Measurements from ENCODE around the gene ITPKB.

ITPKB gene

DNA sequence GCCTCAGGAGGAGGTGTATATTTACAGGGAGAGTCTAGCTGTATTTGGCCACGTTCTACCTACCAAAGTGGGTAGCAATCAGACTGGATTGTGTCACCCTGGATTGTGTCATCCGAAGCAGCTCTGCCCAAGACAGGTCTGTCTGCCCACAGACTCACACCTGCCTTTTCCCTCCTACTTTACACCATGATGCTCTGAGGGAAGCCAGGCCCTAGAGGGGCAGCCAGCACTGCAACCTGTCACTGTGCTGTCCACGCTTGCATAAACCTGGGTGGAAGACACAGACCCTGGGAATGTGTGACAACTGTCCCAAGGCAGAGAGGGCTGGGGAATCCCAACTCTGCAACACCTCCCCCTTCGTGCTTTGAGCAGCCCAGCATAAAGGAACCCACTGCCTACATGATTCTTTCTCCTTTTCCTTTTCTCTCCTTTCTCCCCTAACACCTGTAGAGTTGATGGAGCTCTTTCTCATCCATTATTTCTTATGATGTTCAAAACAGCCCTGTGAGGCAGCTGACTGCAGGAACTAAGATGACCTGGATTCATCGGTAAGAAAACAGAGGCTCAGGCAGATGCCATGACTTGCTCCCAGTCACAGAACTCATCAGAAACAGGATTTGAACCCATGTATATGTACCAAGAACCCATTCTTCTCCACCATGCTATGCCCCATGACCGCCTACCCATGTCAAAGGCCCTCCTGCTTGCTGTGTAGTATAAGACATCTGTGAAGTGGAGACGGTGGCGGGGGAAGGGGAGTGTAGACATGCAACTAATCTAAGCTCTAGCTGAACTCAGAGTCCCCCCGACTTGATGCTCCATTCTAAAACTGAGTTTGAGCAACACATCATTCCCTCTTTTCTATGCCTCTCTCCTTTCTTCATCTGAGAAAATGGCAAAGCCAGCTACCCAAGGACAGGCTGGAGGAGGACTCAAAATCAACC lies 55.9 kb downstream of the ITPKB start:
- DNase-seq, result peak in 1 of 5 experiments; percentile 76

DNA sequence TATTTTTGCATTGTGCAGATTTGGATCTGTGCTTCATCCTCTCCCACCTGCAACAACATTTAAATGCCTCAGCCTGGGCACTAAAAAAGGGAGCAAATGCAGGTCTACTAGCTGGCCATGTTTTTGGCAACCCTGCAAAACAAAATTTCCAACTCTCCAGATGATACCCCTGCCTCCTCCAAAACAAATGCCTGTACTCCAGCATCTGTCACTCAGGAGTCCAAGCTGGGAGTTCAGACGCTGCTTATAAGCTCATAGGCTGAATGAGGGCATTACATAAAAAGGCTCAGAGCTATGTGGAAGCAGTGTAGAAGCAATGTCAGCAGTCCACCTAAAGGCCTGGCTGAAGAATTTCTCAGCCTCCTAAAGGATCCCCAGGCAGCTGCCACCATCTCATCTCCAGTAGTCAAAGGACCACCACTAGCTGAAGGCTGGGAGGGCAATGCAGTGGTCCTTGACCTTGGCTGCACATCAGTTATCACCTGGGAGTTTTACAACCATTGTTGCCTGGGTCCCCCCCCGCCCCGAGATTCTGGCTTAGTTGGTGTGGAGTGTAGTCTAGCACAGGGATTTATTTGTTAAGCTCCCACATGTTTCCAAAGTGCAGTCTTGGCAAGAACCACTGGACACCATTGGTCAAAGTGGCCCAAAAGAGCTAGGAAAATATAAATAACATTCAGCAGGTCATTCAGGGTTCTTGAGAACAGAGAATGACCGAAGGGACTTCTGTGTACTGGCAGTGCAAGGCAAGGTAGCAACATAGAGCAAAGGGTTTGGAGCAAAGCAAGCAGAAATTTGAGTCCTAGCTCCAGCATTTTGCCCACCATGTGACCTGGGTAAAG lies 57.2 kb downstream of the ITPKB start:
- DNase-seq, result no peak

DNA sequence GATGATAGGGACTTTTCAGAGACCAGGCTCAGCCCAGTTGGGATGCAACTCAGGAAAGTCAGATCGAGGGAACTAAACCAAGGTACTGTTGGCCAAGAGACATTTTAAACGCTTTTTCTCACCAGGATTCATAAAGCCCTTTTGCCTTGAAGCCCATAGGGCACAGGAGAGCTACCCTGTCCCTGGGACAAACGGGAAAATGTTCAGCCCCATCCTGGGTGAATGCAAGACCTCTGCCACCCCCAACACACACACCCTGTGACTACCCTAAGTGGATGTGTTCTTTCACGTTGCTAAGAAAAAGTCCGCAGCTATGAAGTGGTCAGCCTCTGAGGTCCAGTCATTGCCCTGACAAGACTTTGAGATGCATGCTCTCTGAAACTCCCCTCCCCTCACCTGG lies 58.4 kb downstream of the ITPKB start:
- no peak for DNase-seq

DNA sequence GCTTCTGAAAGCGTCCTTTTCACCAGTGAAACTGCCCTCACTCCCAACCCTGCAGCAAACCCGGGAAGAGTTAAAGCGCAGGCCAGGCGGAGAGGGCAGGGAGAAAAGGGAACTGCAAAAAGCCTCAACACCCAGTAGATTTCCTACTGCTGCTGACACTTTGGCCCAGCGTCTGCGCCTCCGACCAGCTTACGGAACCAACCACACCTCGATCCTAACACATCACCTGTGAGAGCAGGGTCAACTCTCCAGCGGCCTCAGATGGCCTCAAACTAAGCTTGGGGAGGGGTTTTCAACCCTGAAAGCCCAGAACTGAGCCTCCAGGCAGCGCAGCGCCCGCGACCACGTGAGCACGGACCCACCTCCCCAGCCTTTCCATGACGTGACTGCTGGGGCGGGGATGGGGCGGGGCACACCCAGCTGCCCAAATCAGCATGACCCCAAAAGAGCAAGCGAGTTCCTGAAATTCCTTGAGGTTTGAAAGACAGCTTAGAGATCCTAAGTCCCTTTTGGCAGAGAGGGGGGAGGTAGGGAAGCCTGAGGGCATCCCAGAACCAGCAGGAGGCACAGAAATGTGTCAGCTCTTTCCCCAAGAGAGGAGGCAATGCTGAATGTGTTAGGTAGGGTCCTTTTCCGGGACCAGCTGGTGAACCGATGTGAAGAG lies 59.1 kb downstream of the ITPKB start:
- DNase-seq, result peak; percentile 58 to 76 (median 71)

DNA sequence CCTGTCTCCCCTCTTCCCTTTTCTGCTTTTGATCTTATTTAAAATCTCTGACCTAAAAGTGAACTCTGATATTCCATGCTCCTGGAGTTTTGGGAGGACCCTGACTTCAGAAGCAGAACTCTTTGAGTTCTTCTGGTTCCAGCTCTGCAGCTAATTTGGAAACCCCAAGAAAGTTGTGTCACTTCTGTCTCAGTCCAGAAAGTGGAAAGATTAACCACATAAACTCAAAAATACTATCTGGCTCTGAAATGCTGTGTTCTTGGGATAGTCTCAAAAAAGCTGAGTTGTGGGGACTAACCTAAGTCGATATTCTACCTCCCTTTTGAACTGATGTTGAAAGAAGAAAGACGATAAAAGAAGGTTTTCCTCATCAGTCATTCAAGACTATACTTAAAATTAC lies 59.8 kb downstream of the ITPKB start:
- DNase-seq, result no peak

DNA sequence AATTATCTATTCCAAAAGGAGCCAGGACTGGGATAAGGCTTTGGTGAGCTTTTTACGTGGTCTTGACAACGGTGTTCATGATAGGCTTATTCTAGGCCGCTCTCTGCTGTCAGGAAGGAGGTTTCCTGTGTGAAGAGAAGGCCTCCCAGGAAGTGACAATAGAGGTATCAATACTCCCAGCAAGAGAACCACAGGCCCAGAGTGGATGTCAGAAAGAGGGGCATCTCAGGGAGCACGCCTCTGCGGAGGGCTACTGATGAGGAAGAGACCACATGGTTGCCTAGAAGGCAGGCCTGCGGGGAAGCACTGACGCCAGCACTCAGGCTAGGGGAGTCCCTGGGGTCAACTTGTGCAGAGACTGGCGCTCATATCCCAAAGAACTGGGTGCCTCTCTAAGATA lies 60.4 kb downstream of the ITPKB start:
- peak in 3 of 5 experiments; percentile 39 to 88 (median 41) for DNase-seq

DNA sequence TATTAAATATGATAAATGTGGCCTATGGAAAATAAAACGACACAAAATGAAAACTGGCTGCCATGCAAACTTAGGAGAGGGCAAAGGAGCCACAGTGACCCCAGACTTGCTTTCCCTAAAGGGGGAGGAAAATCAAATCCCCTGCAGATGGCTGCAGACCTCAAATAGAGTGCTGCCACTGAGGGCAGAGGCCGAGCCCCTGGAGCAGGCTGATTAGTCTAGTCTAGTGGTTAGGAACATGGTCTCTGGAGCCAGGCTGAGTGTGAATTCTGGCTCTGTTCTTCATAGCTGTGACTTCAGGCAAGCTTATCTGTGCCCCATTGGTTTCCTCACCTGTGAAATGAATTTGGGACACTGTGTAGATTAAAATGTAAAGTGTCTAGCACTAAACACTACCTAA lies 60.8 kb downstream of the ITPKB start:
- DNase-seq, result no peak

DNA sequence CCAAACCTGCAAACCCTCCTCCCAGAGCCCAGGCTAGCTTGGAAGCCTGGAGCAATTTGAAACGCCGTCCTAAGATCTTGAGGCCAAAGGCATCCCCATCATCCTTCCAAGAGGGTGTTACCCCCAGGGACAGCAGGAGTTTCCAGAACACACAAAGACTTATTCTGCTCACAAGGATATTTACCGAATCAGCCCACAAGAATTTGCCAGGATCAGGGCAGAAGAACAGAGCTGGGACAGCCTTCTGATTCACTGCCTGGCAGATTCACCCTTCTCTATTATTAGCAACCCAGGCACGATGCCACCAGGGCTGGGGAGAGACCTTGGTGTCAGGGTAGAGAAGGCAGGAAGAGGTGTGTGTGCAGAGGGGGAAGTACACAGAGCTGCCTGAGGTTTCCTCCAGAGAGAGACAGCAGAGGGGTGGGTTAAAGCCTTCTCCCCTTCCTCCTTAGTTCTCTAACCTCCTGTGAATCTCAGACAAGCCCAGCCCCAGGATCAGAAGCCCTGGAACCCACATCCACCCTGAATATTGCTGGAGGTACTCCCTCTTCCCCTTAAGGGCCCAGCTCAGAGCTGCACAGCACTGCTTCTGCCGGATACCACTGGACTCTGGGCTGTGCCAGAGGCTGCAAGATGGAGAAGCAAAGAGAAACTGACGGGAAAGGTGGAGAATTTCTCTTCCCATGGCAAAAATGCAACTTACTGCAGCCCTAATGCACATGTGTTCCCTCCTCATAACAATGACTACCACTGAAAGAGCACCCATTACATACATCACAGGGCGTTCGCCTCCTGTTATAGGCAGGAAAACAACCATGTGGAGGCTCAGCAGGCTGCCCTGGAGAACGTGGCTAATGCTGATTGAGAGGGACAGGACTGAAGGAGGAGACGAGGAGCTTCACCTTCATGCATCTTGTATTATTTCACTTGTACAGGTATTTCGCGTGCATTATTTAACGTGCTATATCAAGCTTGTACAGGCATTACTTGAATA lies 61.8 kb downstream of the ITPKB start:
- peak in 4 of 5 experiments; percentile 45 to 91 (median 78) for DNase-seq

DNA sequence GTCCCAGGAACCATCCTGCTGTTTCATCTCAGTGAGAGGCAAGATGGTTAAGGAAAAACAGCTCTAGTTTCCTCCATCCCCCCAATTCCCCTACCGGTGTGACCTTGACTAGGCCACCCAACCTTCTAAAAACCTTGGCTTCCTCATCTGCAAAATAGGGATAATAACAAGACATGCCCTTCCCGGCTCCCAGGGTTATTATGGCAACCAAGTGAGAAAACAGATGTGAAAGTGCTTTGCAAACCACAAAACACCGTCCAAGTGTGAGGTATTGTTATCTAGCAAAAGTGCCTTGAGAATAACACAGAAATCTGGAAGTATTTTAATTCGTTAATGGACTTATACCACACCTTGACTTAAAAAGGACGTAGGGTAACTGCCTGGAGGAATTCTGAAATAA lies 62.7 kb downstream of the ITPKB start:
- peak in 1 of 5 experiments; percentile 29 for DNase-seq

DNA sequence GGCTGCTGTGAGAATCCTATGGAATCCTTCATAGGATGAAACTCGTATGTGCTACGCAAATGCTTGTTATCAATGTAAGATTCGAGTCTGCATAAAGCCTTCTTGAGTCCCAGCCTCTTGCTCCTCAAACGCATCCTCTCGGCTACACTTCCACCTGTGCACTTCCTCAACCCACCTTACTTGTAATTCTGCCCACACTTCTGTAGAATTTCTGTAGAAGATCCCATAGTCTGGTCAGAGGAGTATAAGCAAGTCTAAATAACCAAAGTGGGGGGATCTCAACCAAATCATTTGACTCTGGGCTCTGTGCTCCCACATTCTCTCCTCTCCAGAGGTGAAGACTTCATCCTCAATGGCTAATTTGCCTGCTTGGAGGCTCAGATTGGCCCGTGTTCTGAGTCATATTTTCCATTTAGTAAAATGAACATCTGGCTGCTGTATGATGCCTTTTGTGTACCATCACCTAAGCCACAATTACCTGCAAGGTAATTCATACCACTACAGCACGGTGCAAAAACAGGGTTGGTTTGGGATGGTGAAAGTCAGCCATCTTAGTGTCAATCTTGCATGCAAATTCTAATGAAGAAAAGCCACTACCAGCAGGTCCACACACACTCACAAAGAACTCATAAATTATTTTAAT lies 63.2 kb downstream of the ITPKB start:
- DNase-seq, result peak in 1 of 5 experiments; percentile 70

DNA sequence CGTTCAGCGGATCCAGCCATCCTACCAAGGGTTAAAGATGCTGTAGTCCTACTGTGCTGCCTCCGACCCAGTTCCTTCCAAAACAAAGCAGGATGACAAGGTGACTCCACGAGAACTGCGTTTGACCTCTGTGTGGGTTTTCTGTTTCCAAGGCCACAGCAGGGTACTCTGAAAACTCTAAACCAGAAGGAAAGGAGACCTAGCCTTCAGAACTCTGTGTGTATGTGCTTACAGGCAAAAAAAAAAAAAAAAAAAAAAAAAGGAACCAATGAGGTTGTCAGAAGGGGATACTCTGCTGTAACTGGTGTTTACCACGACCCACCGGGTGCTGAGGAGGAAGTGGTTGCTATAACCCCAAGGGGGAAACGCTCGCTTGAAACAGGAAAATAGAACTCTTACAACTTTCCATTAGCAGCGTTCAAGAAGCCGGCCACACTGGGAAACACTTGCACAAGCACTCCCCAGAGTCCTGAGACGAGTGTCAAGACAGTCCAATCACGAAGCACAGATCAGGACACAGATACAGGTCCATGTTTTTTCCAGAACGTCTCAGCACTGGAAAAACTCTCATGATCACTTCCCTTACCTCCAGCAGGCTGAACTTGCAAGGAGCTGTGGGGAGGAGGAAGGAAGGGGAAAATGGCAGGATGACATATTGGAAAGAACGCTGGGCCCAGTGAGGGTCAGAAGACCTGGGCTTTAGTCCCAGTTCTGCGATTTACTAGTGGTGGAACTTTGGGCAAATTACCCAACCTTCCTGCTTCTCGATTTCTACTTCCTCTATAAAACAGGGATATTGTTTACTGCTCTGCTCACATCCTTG lies 64.0 kb downstream of the ITPKB start:
- DNase-seq, result peak; percentile 36 to 97 (median 80)

DNA sequence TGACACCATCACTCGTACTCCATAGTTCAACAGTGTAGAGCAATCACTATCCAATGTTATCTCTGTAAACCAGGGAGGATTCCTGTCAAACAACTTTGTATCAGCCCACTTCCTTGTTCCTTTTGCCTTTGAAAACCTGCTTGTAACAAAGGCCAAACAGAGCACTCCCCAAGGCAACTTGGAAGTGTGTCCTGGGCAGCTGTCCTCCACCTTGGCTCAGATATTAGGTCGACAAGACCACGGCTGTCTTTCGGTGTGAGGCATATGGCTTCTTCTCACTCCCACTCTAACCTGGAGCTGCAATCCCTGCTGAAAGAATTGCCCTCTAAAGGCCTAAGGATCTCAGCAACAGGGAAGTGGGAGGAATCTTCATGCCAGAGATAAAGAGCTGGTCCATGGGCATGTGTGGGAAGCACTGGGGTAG lies 66.7 kb downstream of the ITPKB start:
- DNase-seq, result no peak

DNA sequence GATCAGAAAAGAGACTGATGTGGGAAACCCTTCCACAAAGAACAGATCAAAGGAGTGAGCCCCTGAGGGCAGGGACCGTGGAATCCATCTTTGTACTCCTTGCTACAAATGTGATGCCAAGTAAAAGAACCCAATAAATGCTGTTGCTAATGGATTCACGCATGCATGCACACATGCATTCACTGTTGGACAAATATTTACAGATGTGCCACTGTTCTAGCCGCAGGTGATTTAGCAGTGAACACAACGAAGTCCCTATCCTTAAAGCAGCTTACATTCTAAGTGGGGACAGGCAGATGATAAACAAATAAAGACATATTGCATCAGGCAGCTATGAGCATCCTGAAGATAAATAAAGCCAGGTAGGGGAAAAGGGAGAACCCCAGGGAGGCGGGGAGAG lies 67.8 kb downstream of the ITPKB start:
- DNase-seq, result no peak

DNA sequence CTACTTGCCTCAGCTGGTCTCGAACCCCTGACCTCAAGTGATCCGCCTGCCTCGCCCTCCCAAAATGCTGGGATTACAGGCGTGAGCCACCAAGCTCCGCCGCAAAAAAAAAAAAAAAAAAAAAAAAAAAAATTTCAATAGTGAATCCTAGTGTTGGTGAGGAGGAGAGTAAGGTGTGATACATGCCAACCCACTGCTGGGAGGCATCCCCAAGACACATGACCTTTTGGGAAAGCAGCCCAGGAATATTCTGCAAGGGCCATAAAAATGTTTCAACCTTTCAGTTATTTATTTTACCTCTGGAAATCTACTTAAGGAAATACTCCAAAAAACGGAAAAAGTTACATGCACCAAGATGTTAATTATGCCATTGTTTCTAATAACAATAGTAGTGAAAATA lies 69.0 kb downstream of the ITPKB start:
- no peak for DNase-seq

DNA sequence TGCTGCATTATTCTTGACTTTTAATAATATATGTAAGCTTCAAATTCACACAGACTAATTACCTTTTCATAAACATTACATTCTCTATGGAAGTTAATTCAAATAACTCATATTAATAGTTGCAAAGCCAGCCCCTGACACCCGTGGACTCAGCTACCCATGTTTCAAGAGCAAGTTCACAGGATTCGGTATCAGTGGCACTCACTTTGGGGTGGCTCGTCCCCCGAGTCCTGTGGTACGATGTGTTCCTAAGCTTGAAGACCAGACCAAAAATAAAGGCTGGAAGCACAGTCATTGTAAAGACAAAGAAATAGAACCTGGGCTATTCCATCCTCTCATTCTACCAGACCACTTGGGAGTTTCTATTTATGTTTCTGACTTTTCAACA lies 70.9 kb downstream of the ITPKB start:
- DNase-seq, result no peak

DNA sequence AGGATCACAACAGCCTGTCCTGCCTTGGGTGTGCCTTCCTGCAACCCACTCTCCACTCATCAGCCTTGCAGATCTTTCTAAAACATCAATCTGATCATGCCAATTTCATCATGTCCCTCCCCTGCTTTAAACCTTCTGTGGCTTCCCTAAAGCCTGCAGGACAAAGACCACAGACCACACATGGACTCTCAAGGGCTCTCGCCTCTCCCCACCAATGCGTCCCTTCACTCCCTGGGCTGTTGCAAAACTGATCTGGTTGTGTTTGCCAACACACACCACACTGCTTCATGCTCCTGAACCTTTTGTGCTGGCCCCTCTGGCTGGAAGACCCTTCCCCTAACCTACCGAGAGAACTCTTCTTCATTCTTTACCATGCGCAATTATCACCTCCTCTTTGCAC lies 72.4 kb downstream of the ITPKB start:
- no peak for DNase-seq

DNA sequence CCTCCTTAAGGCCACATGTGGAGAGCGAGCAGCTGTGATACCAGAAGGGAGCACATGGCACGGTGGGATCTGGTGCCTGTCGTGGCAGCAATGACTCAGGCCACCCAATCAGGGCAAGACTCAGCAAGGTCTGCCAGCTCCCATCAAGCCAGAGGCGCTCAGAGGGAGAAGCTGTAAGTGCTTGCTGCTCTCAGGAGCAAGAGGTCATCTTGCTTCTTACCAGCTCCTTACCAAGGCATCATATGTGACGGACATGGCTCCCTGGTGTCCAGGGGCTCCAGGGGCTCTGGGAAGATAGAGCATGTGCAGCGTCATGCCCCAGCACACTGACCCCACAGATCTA lies 72.9 kb downstream of the ITPKB start:
- DNase-seq, result no peak

DNA sequence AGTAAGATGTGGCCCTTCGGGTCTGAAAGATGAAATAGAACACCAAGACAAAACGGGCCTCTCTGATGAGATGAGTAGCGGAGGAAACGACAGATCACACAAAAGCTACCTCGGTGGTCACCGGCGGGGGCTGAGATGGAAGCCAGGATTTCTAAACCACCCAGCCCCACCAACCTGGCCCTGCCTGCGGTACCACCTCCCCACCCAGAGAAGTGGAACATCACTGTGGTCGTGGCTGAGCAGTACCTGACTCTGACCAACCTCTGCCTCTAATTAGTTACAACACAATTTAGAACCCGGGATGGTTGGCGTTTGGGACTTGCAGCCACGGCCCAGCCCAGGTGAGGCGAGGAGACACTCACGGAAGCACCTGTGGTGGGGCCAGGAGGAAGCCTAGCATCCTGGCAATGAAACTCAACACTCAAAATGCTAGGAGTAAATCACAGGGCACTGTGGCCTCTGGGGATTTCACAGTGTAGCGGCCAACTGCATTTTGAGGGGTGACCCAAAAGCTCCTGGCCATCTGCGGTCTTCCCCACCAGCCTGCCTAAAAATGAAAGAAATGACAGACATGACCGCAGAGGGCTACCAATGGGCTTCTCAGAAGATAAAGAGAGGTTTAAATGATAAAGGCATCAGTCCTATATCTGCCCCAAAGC lies 73.4 kb downstream of the ITPKB start:
- no peak for DNase-seq

DNA sequence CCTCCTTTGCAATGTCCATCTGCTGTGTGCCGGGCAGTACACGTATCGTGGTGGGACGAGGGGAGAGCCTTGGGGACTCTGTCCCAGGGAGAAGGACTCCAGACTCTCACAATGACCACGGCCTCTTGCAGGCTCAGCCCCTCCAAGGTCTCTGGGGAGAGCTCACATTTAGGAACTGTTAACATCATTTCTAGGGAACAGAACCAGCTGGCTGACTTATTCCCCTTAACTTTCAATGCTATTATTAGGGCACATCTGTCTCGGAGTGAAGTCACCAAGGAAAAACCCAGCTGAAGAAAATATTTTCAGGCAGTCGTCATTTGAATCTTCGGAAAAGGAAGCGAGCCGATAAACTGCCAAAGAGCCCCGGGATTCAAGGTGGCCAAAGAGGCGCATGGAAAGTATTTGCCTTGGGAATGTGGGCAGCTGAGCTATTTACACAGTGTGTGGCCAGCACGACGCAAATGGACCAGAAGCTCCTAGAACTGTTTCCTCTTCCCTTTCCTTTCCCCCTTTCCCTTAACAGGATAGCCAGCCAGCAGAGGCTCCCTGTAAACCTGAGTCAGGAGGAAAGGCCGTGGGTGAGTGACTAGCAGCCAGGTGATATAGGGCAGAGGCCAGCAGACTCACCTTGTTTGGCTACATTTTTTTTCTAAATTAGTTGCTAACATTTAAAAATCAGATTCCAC lies 74.5 kb downstream of the ITPKB start:
- DNase-seq, result no peak
